Lower leg skin (tissue), 3 donors: ENCODE measurements around the gene STOX1.

Experiments
- POLR2A ChIP-seq, 2 donors: fragments of 450-650 bp; IDR thresholded peaks; one replicate each; pipeline ENCODE4 v1.6.1; 2016 to 2017; ENCODE audit warnings: antibody characterized with exemption in 2 of 2, mild to moderate bottlenecking in 1 of 2, moderate library complexity in 1 of 2
- TF ChIP-seq, protein P1 (sequence below), 3 donors: fragments of 450-650 bp; IDR thresholded peaks; one replicate each; pipeline ENCODE4 v1.5.1; 2016; ENCODE audit warnings: antibody characterized with exemption in 3 of 3, mild to moderate bottlenecking in 3 of 3, moderate library complexity in 2 of 3

GRCh38 chr10:68800211-68800610, 27.1 kb upstream of the STOX1 start:
- TF ChIP-seq, protein P1, sequence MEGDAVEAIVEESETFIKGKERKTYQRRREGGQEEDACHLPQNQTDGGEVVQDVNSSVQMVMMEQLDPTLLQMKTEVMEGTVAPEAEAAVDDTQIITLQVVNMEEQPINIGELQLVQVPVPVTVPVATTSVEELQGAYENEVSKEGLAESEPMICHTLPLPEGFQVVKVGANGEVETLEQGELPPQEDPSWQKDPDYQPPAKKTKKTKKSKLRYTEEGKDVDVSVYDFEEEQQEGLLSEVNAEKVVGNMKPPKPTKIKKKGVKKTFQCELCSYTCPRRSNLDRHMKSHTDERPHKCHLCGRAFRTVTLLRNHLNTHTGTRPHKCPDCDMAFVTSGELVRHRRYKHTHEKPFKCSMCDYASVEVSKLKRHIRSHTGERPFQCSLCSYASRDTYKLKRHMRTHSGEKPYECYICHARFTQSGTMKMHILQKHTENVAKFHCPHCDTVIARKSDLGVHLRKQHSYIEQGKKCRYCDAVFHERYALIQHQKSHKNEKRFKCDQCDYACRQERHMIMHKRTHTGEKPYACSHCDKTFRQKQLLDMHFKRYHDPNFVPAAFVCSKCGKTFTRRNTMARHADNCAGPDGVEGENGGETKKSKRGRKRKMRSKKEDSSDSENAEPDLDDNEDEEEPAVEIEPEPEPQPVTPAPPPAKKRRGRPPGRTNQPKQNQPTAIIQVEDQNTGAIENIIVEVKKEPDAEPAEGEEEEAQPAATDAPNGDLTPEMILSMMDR (IDR thresholded peaks at IDR 0.05), result no peak
- TF ChIP-seq POLR2A (IDR thresholded peaks at IDR 0.05), result no peak
